Stimulated activated effector memory CD8-positive, alpha-beta T cell treated with anti-CD3 and anti-CD28 coated beads, Interleukin-12 subunit alpha, Interleukin-12 subunit beta, amount 100 ng/mL, for 72 hours (primary cell): Measurements from ENCODE around the gene OTOS.

Experiments
- ATAC-seq: fragments of 150-1000 bp; cut with Tn5 transposase; 2 replicates; pipeline ENCODE4 v1.10.0; 2021
- DNase-seq, 2 donors: peaks; one replicate each; pipeline ENCODE4 v3.0.0; 2021 to 2022; ENCODE audit warnings: low spot score in 2 of 2
- H3K27ac Mint-ChIP-seq: one replicate; pipeline ENCODE4 v1.8.0; 2022; ENCODE audit warnings: mild to moderate bottlenecking, mixed read lengths
- H3K36me3 Mint-ChIP-seq: one replicate; pipeline ENCODE4 v1.8.0; 2022; ENCODE audit warnings: mild to moderate bottlenecking, mixed read lengths
- H3K4me1 Mint-ChIP-seq: one replicate; pipeline ENCODE4 v1.8.0; 2022; ENCODE audit warnings: mixed read lengths
- H3K4me3 Mint-ChIP-seq: one replicate; pipeline ENCODE4 v1.8.0; 2022; ENCODE audit warnings: mild to moderate bottlenecking, mixed read lengths
- H3K9me3 Mint-ChIP-seq: one replicate; pipeline ENCODE4 v1.8.0; 2022; ENCODE audit warnings: mixed read lengths

OTOS gene

GRCh38 chr2:240103136-240103535 lies 37.3 kb downstream of the OTOS start:
- H3K4me3 Mint-ChIP-seq = no peak overlapping the region
- peaks cover 4% of the 10 kb centered on the region for H3K9me3 Mint-ChIP-seq
- ATAC-seq (no peak), DNase-seq (no peak)
- no peak overlapping the region for H3K27ac Mint-ChIP-seq
- H3K36me3 Mint-ChIP-seq = no peaks in the 10 kb centered on the region
- no peaks in the 10 kb centered on the region for H3K4me1 Mint-ChIP-seq

DNA sequence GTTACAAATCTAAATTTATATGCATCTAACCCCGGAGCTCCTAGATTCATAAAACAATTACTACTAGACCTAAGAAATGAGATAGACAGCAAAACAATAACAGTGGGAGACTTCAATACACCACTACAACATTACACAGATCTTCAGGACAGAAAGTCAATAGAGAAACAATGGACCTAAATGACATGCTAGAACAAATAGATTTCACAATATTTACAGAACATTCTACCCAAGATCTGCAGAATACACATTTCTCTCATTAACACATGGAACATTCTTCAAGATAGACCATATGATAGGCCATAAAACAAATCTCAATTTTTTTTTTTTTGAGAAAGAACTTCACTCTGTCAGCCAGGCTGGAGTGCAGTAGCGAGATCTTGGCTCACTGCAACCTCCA lies 42.1 kb downstream of the OTOS start:
- Mint-ChIP-seq H3K9me3 (peaks cover 7% of the 10 kb centered on the region), H3K27ac (no peak overlapping the region), H3K4me1 (no peaks in the 10 kb centered on the region), H3K36me3 (no peaks in the 10 kb centered on the region), H3K4me3 (no peak overlapping the region)
- no peak for DNase-seq
- no peak for ATAC-seq

DNA sequence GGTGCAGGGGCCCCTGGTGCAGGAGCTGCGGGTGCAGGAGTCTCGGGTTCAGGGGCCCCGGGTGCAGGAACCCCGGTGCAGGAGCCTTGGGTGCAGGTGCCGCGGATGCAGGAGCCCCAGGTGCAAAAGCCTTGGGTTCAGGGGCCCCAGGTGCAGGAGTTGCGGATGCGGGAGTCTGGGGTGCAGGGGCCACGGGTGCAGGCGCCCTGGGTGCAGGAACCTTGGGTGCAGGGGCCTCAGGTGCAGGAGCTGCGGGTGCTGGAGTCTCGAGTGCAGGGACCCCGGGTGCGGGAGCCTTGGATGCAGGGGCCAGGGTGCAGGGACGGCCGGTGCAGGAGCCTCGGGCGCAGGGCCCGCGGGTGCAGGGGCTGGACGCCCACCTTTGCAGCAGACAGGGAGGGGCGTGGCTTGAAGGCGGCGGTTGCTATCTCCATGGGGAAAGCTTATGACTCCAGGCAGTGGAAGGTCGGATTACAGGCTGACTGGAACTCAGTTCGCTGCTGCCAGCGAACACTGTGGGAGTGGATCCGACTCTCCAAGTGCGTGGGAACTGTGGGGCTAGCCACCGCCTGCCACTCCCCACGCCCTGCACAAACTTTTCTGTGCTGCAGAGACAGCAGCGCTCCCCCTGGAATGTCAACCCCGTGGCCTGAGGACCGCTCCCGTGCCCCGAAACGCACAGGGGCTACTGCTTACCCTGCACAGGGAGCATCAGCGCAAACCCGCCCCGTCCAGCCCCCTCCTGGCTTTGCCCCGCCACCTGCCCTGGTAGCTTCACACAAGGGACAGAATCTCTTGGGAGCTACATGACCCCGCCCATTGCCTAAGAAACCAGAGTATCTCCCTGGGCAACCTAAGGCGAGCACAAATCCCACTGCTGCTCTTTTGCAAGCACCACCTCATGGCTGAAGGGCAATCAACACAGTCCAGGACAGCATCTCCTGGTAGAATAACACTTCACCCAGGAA lies 44.6 kb downstream of the OTOS start:
- no peaks in the 10 kb centered on the region for H3K36me3 Mint-ChIP-seq
- DNase-seq = no peak
- ATAC-seq = no peak

DNA sequence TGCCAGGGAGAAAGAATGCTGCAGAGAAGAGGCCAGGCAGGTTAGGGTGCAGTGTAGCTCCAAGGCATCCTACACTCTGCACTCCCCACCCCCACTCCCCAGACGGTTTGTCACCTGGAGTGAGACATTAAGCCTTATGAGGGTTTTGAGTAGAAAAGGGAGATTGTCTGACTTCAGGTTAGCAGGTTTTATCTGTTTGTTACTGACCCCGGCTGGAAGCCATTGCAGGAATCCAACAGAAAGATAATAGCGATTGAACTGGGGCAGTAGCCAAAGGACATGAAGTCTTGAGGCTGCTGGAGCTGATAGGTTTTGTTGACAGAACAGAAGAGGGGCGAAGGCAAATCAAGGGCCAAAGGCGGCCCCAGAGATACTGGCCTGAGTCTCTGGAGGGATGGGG lies 51.2 kb downstream of the OTOS start:
- no peaks in the 10 kb centered on the region for H3K4me1 Mint-ChIP-seq
- H3K27ac Mint-ChIP-seq = no peak overlapping the region
- H3K9me3 Mint-ChIP-seq = peaks cover 12% of the 10 kb centered on the region
- H3K36me3 Mint-ChIP-seq = no peaks in the 10 kb centered on the region
- ATAC-seq = no peak
- no peak overlapping the region for H3K4me3 Mint-ChIP-seq
- DNase-seq = no peak

More for the DNA sequence above, 44.6 kb downstream of the OTOS start:
- H3K4me3 Mint-ChIP-seq = no peak overlapping the region
- H3K9me3 Mint-ChIP-seq = peaks cover 7% of the 10 kb centered on the region
- no peaks in the 10 kb centered on the region for H3K4me1 Mint-ChIP-seq
- H3K27ac Mint-ChIP-seq = no peak overlapping the region
